Uterus (tissue), 4 donors: ENCODE measurements around the gene CCDC157. TPM values are rescaled to one million over a fixed set of nuclear protein-coding genes. Genes with fewer than 3 reads are reported as not detected.
"Not testable (repeated sequence)": the region's sequence is repeated elsewhere in the genome, so short reads cannot be mapped to it uniquely, and the experiment has no call there.

Experiments
- DNase-seq, 2 donors: peaks; one replicate each; pipeline ENCODE4 v3.0.0-alpha.2; 2019 to 2020
- H3K27ac ChIP-seq, 2 donors: fragments of 200-600 bp; sonication (generic); 1 replicate in 1 of 2; 2 replicates in 1 of 2; pipeline ENCODE4 v1.5.1; 2016 to 2018
- H3K27me3 ChIP-seq, 2 donors: fragments of 200-600 bp; sonication (generic); one replicate each; pipeline ENCODE4 v1.5.1; 2018 to 2019; ENCODE audit warnings: control low read depth in 1 of 2
- H3K36me3 ChIP-seq, 2 donors: fragments of 200-600 bp; sonication (generic); one replicate each; pipeline ENCODE4 v1.5.1; 2019; ENCODE audit warnings: control low read depth in 1 of 2
- H3K4me1 ChIP-seq, 2 donors: fragments of 200-600 bp; sonication (generic); one replicate each; pipeline ENCODE4 v1.5.1; 2018 to 2019; ENCODE audit warnings: control low read depth in 1 of 2
- H3K4me3 ChIP-seq, 2 donors: fragments of 200-600 bp; sonication (generic); 1 replicate in 1 of 2; 2 replicates in 1 of 2; pipeline ENCODE4 v1.5.1; 2018 to 2019; ENCODE audit warnings: mild to moderate bottlenecking in 1 of 2
- H3K9me3 ChIP-seq, 2 donors: fragments of 200-600 bp; sonication (generic); one replicate each; pipeline ENCODE4 v1.5.1; 2019; ENCODE audit warnings: control low read depth in 1 of 2
- CTCF ChIP-seq, 4 experiments: fragments of 200-600 bp in 2 of 4; fragments of 450-650 bp in 2 of 4; sonication (generic) in 2 of 4; IDR thresholded peaks; one replicate each; pipeline ENCODE4 v1.5.1; 2016 to 2019; ENCODE audit warnings: antibody characterized with exemption in 4 of 4, mild to moderate bottlenecking in 2 of 4, moderate library complexity in 1 of 4
- POLR2A ChIP-seq, 2 donors: fragments of 450-650 bp; IDR thresholded peaks; one replicate each; pipeline ENCODE4 v1.6.1; 2016; ENCODE audit warnings: antibody characterized with exemption in 2 of 2, mild to moderate bottlenecking in 1 of 2, moderate library complexity in 1 of 2
- intact Hi-C: fragments of 100-400 bp; cut with DNase I; formaldehyde crosslinking; loops from one replicate; pipeline ENCODE4 v1.15.1; 2023; ENCODE audit warnings: low total_unique reads
- total RNA-seq, 4 donors: library from RNA; depleted of rRNA in 3 of 4; stranded (reverse); fragments of >200 nt in 3 of 4; gene quantifications; one replicate each; pipeline versions ENCODE4 v1.1.0 to v1.2.4, GENCODE V29; 2014 to 2023
- donor health status: DM: yes; HTN: yes; CAD: no.

Gene CCDC157
- total RNA-seq, 4 donors from 2014 or later: 2.9 to 6.8 (median 4.6) TPM; not detected in 1

- no peaks in the 10 kb centered on the region for H3K9me3 ChIP-seq
- no peak overlapping the region for H3K4me3 ChIP-seq
- TF ChIP-seq POLR2A (IDR thresholded peaks at IDR 0.05) (no peak), CTCF (IDR thresholded peaks at IDR 0.05) (no peak)
- intact Hi-C loops: no loop called here
- no peaks in the 10 kb centered on the region for H3K36me3 ChIP-seq
- no peak overlapping the region for H3K27ac ChIP-seq
- no peak for DNase-seq
- H3K27me3 ChIP-seq: no peaks in the 10 kb centered on the region
- no peaks in the 10 kb centered on the region for H3K4me1 ChIP-seq
These were observed 19.4 kb upstream of the CCDC157 start for GRCh38 chr22:30337461-30337778.

- H3K4me3 ChIP-seq, DNase-seq, H3K9me3 ChIP-seq, H3K27me3 ChIP-seq, H3K36me3 ChIP-seq, H3K4me1 ChIP-seq, intact Hi-C loops, H3K27ac ChIP-seq: not testable (repeated sequence)
These were observed 18.5 kb upstream of the CCDC157 start for GRCh38 chr22:30338341-30338740.

- no peak overlapping the region for H3K4me3 ChIP-seq
- H3K36me3 ChIP-seq: no peaks in the 10 kb centered on the region
- TF ChIP-seq POLR2A (IDR thresholded peaks at IDR 0.05) (no peak), CTCF (IDR thresholded peaks at IDR 0.05) (no peak)
- DNase-seq: no peak
- intact Hi-C loops: no loop called here
- H3K27me3 ChIP-seq: no peaks in the 10 kb centered on the region
- H3K9me3 ChIP-seq: no peaks in the 10 kb centered on the region
- no peak overlapping the region for H3K27ac ChIP-seq
- H3K4me1 ChIP-seq: no peaks in the 10 kb centered on the region
These were observed 18.0 kb upstream of the CCDC157 start for GRCh38 chr22:30338802-30339201.

GRCh38 chr22:30340911-30341685, 15.7 kb upstream of the CCDC157 start:
- Histone ChIP-seq H3K9me3 (no peaks in the 10 kb centered on the region), H3K4me3 (no peak overlapping the region), H3K27me3 (no peaks in the 10 kb centered on the region), H3K4me1 (no peaks in the 10 kb centered on the region), H3K27ac (no peak overlapping the region), H3K36me3 (no peaks in the 10 kb centered on the region)
- intact Hi-C loops: no loop called here
- no peak for DNase-seq
- no peak for TF ChIP-seq CTCF (IDR thresholded peaks at IDR 0.05)
- TF ChIP-seq POLR2A (IDR thresholded peaks at IDR 0.05): no peak

- no peaks in the 10 kb centered on the region for H3K27me3 ChIP-seq
- no peak overlapping the region for H3K27ac ChIP-seq
- no peaks in the 10 kb centered on the region for H3K4me1 ChIP-seq
- no peaks in the 10 kb centered on the region for H3K36me3 ChIP-seq
- H3K9me3 ChIP-seq: no peaks in the 10 kb centered on the region
- no peak overlapping the region for H3K4me3 ChIP-seq
- DNase-seq: no peak
- TF ChIP-seq CTCF (IDR thresholded peaks at IDR 0.05) (no peak), POLR2A (IDR thresholded peaks at IDR 0.05) (no peak)
- intact Hi-C loops: no loop called here
These were observed 12.2 kb upstream of the CCDC157 start for GRCh38 chr22:30344447-30345200.
